Measurements from ENCODE around the gene GPC5.

GRCh38 chr13:92781965-92782690 lies 1383.7 kb downstream of the GPC5 start:
- TF ChIP-seq, protein P1, sequence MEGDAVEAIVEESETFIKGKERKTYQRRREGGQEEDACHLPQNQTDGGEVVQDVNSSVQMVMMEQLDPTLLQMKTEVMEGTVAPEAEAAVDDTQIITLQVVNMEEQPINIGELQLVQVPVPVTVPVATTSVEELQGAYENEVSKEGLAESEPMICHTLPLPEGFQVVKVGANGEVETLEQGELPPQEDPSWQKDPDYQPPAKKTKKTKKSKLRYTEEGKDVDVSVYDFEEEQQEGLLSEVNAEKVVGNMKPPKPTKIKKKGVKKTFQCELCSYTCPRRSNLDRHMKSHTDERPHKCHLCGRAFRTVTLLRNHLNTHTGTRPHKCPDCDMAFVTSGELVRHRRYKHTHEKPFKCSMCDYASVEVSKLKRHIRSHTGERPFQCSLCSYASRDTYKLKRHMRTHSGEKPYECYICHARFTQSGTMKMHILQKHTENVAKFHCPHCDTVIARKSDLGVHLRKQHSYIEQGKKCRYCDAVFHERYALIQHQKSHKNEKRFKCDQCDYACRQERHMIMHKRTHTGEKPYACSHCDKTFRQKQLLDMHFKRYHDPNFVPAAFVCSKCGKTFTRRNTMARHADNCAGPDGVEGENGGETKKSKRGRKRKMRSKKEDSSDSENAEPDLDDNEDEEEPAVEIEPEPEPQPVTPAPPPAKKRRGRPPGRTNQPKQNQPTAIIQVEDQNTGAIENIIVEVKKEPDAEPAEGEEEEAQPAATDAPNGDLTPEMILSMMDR (IDR thresholded peaks at IDR 0.05; ENCODE audit: insufficient read depth, low read length, poor library complexity, severe bottlenecking) = no peak
- no peak for TF ChIP-seq EZH2phosphoT487 (conservative IDR thresholded peaks at IDR 0.05; ENCODE audit: low read length)

All from SU-DHL-6 (cell line).